Left renal pelvis (tissue), 4 donors: ENCODE data around the gene SCGB1A1. TPM values are rescaled to one million over a fixed set of nuclear protein-coding genes. Genes with fewer than 3 reads are reported as not detected.

Source experiments
- DNase-seq, 4 donors: peaks; one replicate each; pipeline ENCODE4 v3.0.0-alpha.2; 2013; ENCODE audit warnings: low read depth in 4 of 4, low spot score in 3 of 4
- polyA plus RNA-seq, 4 donors: library from polyadenylated mRNA; unstranded; fragments of 120-200 nt; gene quantifications; one replicate each; pipeline ENCODE4 v1.2.1, GENCODE V29; 2013; ENCODE audit not compliant: insufficient read length in 4 of 4

The SCGB1A1 gene
- polyA plus RNA-seq, 4 donors, result not detected

DNA sequence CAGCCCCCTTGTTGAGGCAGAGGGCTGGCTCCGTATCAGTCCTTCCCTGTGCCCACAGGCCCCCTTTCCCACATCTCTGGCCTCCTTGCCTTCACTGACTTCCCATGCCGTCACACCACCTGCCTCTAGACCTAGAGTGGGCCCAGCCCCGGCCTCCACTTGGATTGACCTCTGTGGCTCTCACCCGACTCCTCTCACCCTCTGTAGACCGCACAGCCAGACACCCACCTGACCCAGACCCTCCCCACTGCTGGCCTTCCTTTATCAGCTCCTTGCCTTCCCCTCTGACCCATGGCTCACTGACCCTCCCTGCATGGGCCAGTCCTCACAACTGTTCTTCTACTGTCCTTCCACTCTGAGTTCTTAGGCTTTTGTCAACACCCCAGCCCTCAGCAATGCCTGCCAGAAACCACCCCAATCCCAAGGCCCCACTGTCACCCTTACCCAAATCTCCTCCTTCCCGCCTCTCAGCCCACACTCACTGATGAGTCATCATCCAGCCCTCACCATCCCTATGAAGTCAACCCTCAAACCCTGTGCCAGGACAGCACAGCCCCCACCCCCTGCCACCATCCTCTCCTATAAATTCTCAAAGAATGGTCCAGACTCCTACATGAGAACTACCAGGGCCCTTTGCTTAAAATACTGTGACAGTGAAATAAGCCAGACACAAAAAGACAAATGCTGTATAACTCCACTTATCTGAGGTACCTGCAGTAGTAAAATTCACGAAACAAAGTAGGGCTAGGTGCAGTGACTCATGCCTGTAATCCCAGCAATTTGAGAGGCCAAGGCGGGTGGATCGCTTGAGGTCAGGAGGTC is 53.4 kb downstream of the SCGB1A1 start:
- no peak for DNase-seq

Other genes starting within 250 kb of the SCGB1A1 start
- not detected for gene SCGB1D1, start 228.8 kb upstream of the SCGB1A1 start, polyA plus RNA-seq
- under 1 TPM; 0.35 to 0.66 (median 0.53) TPM for gene SCGB2A1, start 210.4 kb upstream of the SCGB1A1 start, polyA plus RNA-seq
- 1 to 10 TPM in 3 of 4 donors, under 1 TPM in 1; 0.57 to 2.6 (median 1.5) TPM for gene SCGB1D2, start 176.8 kb upstream of the SCGB1A1 start, polyA plus RNA-seq
- not detected for gene SCGB2A2, start 148.9 kb upstream of the SCGB1A1 start, polyA plus RNA-seq
- gene SCGB1D4, start 120.0 kb upstream of the SCGB1A1 start, polyA plus RNA-seq, result not detected
- gene ASRGL1, start 81.6 kb upstream of the SCGB1A1 start, polyA plus RNA-seq, result 10 to 100 TPM in 3 of 4 donors, 1 to 10 TPM in 1; 5.2 to 63.3 (median 52.2) TPM
- 100 to 1,000 TPM; 189 to 439 (median 222) TPM for gene AHNAK, start 127.8 kb downstream of the SCGB1A1 start, polyA plus RNA-seq
- gene EEF1G, start 154.9 kb downstream of the SCGB1A1 start, polyA plus RNA-seq, result 1,000 to 10,000 TPM; 1,909 to 2,321 (median 2,191) TPM
- 10 to 100 TPM; 18.7 to 25.0 (median 21.1) TPM for gene TUT1, start 172.5 kb downstream of the SCGB1A1 start, polyA plus RNA-seq
- gene MTA2, start 182.8 kb downstream of the SCGB1A1 start, polyA plus RNA-seq, result 100 to 1,000 TPM in 1 of 4 donors, 10 to 100 TPM in 3; 83.7 to 106 (median 94.6) TPM
- 10 to 100 TPM; 31.8 to 42.3 (median 38.6) TPM for gene EML3, start 193.7 kb downstream of the SCGB1A1 start, polyA plus RNA-seq
- 1 to 10 TPM; 3.1 to 6.9 (median 3.6) TPM for gene ROM1, start 194.2 kb downstream of the SCGB1A1 start, polyA plus RNA-seq
- gene B3GAT3, start 203.0 kb downstream of the SCGB1A1 start, polyA plus RNA-seq, result 10 to 100 TPM; 27.2 to 49.9 (median 29.8) TPM
- 100 to 1,000 TPM; 363 to 404 (median 379) TPM for gene GANAB, start 227.6 kb downstream of the SCGB1A1 start, polyA plus RNA-seq
- gene INTS5, start 234.3 kb downstream of the SCGB1A1 start, polyA plus RNA-seq, result 10 to 100 TPM; 15.7 to 21.6 (median 18.1) TPM
- 10 to 100 TPM; 44.7 to 64.6 (median 53.5) TPM for gene C11orf98, start 246.2 kb downstream of the SCGB1A1 start, polyA plus RNA-seq
- 1 to 10 TPM; 4.4 to 6.6 (median 6.0) TPM for gene CSKMT, start 246.3 kb downstream of the SCGB1A1 start, polyA plus RNA-seq